ENCODE measurements around the gene SNCA.

GRCh38 chr4:89847571-89848325 is 10.8 kb upstream of the SNCA start:
- TF ChIP-seq CTCF (IDR thresholded peaks at IDR 0.05) (no peak), POLR2A (IDR thresholded peaks at IDR 0.05) (no peak)
